A673 (cell line): ENCODE measurements around the gene CRLF2. TPM values are rescaled to one million over a fixed set of nuclear protein-coding genes. Genes with fewer than 3 reads are reported as not detected.

Experiments
- BruUV-seq: library from RNA; stranded (reverse); fragments of 400-500 nt; replicated peaks from 2 replicates; lab custom pipeline; 2021; lab: Mats Ljungman, UMichigan
- CTCF ChIA-PET: fragments of 300-600 bp; sonication (Branson Sonifier 250); formaldehyde crosslinking; loops from one replicate; lab custom pipeline; 2022; ENCODE audit warnings: antibody characterized with exemption; lab: Charles Lee
- POLR2A ChIA-PET: fragments of 300-600 bp; sonication (Branson Sonifier 250); formaldehyde crosslinking; loops from one replicate; lab custom pipeline; 2022; ENCODE audit warnings: antibody characterized with exemption; ENCODE audit not compliant: low non-redundant PET; lab: Charles Lee
- DNase-seq: peaks from one replicate; pipeline ENCODE4 v3.0.0-alpha.2; 2015; ENCODE audit warnings: low spot score
- H3K27ac ChIP-seq: fragments of 200-600 bp; sonication (generic); 2 replicates; pipeline ENCODE4 v1.5.1; 2016; ENCODE audit warnings: mixed run types, low read depth, mild to moderate bottlenecking, mixed read lengths, antibody characterized with exemption, low read length; ENCODE audit not compliant: poor library complexity, severe bottlenecking
- H3K27me3 ChIP-seq: fragments of 200-600 bp; sonication (generic); replicated peaks from 2 replicates; pipeline ENCODE4 v1.6.1; 2017; ENCODE audit warnings: mixed run types, low read depth, mild to moderate bottlenecking, mixed read lengths, antibody characterized with exemption, low read length; ENCODE audit not compliant: insufficient read depth, poor library complexity
- H3K36me3 ChIP-seq: fragments of 200-600 bp; sonication (generic); 2 replicates; pipeline ENCODE4 v1.6.1; 2016; ENCODE audit warnings: mixed run types, mild to moderate bottlenecking, mixed read lengths, antibody characterized with exemption, low read length; ENCODE audit not compliant: insufficient read depth, poor library complexity, severe bottlenecking
- H3K4me1 ChIP-seq: fragments of 200-600 bp; sonication (generic); 2 replicates; pipeline ENCODE4 v1.6.1; 2017; ENCODE audit warnings: mixed run types, mild to moderate bottlenecking, mixed read lengths, antibody characterized with exemption, low read length; ENCODE audit not compliant: insufficient read depth, poor library complexity, severe bottlenecking
- H3K4me3 ChIP-seq: fragments of 200-600 bp; sonication (generic); 2 replicates; pipeline ENCODE4 v1.5.1; 2016; ENCODE audit warnings: low read depth, mixed run types, mild to moderate bottlenecking, mixed read lengths, low read length; ENCODE audit not compliant: poor library complexity, severe bottlenecking
- H3K9me3 ChIP-seq: fragments of 200-600 bp; sonication (generic); 2 replicates; pipeline ENCODE4 v1.6.1; 2016; ENCODE audit warnings: mixed run types, low read depth, mild to moderate bottlenecking, mixed read lengths, antibody characterized with exemption, low read length; ENCODE audit not compliant: poor library complexity, severe bottlenecking
- CTCF ChIP-seq: fragments of 300-800, 200-600 bp; sonication (generic); conservative IDR thresholded peaks from 2 replicates; pipeline ENCODE4 v1.5.1; 2017; ENCODE audit warnings: low read depth, mild to moderate bottlenecking, antibody characterized with exemption, low read length, moderate library complexity, mixed read lengths
- EZH2 ChIP-seq: fragments of 200-600 bp; sonication (generic); IDR thresholded peaks from 2 replicates; pipeline ENCODE4 v1.6.1; 2017; ENCODE audit warnings: borderline replicate concordance, low read depth, mild to moderate bottlenecking, mixed read lengths, antibody characterized with exemption, low read length; ENCODE audit not compliant: poor library complexity, severe bottlenecking
- intact Hi-C: fragments of 100-400 bp; cut with micrococcal nuclease; formaldehyde crosslinking; loops from one replicate; pipeline ENCODE4 v1.10.0; 2022; ENCODE audit not compliant: unreplicated experiment
- total RNA-seq: library from RNA; stranded (reverse); gene quantifications from 2 replicates; pipeline ENCODE4 v1.2.3, GENCODE V29; 2021

CRLF2 gene
- total RNA-seq, 1 experiment from 2014 or later, result not detected

GRCh38 chrX:1147611-1148515, 64.6 kb downstream of the CRLF2 start:
- Histone ChIP-seq H3K9me3 (peaks cover 4% of the 10 kb centered on the region), H3K4me1 (no peaks in the 10 kb centered on the region), H3K4me3 (no peak overlapping the region), H3K27me3 (no peaks in the 10 kb centered on the region), H3K36me3 (no peaks in the 10 kb centered on the region), H3K27ac (no peak overlapping the region)
- ChIA-PET CTCF (no interaction called here), POLR2A (no interaction called here)
- no peak for DNase-seq
- BruUV-seq, result no TSS peak
- no peak for TF ChIP-seq EZH2
- no peak for TF ChIP-seq CTCF
- intact Hi-C loops, result no loop called here

GRCh38 chrX:1144293-1144692, 68.2 kb downstream of the CRLF2 start:
- no peaks in the 10 kb centered on the region for H3K4me1 ChIP-seq
- H3K27me3 ChIP-seq, result no peaks in the 10 kb centered on the region
- H3K36me3 ChIP-seq, result no peaks in the 10 kb centered on the region
- H3K4me3 ChIP-seq, result no peak overlapping the region
- CTCF ChIA-PET, result no interaction called here
- intact Hi-C loops, result no loop called here
- peaks cover 4% of the 10 kb centered on the region for H3K9me3 ChIP-seq
- no peak for TF ChIP-seq CTCF
- TF ChIP-seq EZH2, result no peak
- no TSS peak for BruUV-seq
- no peak for DNase-seq
- POLR2A ChIA-PET, result no interaction called here
- H3K27ac ChIP-seq, result no peak overlapping the region

Other genes with a start within 250 kb of the CRLF2 start
- not detected in 2 replicates for gene CSF2RA, start 56.2 kb upstream of the CRLF2 start, total RNA-seq
- gene IL3RA, start 124.1 kb upstream of the CRLF2 start, total RNA-seq, result 0.49 and 0.52 TPM in 2 replicates
- 423 and 432 TPM in 2 replicates for gene SLC25A6, start 179.5 kb upstream of the CRLF2 start, total RNA-seq
- 24.9 and 33.5 TPM in 2 replicates for gene ASMTL, start 240.3 kb upstream of the CRLF2 start, total RNA-seq